Heart left ventricle (tissue), 13 donors: ENCODE data around the gene PCNT.

ENCODE experiments used
- POLR2A ChIP-seq, 2 donors: fragments of 450-650 bp; IDR thresholded peaks; one replicate each; pipeline ENCODE4 v1.6.1; 2017; ENCODE audit warnings: antibody characterized with exemption in 2 of 2, mild to moderate bottlenecking in 2 of 2, moderate library complexity in 2 of 2
- TF ChIP-seq, protein P1 (sequence below), 12 donors: fragments of 200-600 bp; sonication (generic) in 4 of 12; IDR thresholded peaks; one replicate each; pipeline versions ENCODE4 v1.5.0 to v1.8.0; 2018 to 2022; ENCODE audit warnings: antibody characterized with exemption in 12 of 12, mild to moderate bottlenecking in 5 of 12
- donor health status: ischemic (EF 13 %, LVEDD 7.1; RV severe dilation, severe dysfunction).
- donor health status: DM: no; HTN: yes; CAD: no.
- donor health status: DM: no; HTN: no; CAD: no.
- donor health status: ischemic (EF 25% LVEDD 6.9; RV normal size, moderate dysfunction).
- donor health status: ischemic (EF 25% LVEDD 5.7; RV mildly dilated, moderate dysfunction).
- donor health status: ischemic (EF 35%, LVEDD 5.7; RV mildly dilated, moderate dysfunction).
- donor health status: nonischemic (EF 11% LVEDD 7.7; RV severe dilation, severe dysfunction).
- donor health status: DM: yes; HTN: yes; CAD: no.
- donor health status: PGD.
- donor health status: ischemic (EF 29% LVEDD 5.4; RV normal size, mild dysfunction).
- donor health status: nonischemic (EF 23%, LVEDD 6.1; RV moderate dilation, normal function).

DNA sequence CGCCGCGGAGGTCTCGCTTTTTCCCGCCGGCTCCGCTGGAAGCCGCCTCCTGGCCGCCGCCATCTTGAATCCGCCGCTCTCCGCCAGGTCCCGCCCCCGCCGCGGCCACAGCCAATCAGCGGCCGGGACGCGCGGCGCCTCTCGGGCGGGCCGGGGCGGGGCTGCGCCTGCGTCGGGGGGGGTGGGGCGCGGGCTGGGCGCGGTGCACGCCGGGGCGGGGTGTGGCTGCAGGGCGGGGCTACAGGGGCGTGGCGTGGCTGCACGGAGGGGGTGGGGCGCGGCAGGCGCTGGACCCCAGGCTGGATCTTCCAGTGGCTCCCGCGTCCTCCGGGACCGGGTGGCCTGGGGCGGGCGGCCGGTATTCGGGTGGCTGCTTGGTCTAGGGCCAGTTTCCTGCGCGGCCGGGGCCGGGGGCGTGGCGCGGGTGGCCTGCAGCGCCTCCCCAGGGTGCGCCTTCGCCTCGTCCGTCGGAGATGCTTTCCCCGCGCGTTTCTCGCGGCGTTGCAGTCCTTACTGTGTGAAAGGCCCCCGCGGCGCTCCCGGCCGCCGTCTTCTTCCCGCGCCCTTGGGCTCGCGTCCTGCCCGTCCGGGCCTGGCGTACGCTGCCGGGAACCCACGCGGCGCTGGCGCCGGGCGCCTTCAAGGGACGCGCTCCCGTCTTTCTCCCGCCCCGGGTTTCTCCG, 575 bp downstream of the PCNT start:
- TF ChIP-seq, protein P1, sequence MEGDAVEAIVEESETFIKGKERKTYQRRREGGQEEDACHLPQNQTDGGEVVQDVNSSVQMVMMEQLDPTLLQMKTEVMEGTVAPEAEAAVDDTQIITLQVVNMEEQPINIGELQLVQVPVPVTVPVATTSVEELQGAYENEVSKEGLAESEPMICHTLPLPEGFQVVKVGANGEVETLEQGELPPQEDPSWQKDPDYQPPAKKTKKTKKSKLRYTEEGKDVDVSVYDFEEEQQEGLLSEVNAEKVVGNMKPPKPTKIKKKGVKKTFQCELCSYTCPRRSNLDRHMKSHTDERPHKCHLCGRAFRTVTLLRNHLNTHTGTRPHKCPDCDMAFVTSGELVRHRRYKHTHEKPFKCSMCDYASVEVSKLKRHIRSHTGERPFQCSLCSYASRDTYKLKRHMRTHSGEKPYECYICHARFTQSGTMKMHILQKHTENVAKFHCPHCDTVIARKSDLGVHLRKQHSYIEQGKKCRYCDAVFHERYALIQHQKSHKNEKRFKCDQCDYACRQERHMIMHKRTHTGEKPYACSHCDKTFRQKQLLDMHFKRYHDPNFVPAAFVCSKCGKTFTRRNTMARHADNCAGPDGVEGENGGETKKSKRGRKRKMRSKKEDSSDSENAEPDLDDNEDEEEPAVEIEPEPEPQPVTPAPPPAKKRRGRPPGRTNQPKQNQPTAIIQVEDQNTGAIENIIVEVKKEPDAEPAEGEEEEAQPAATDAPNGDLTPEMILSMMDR (IDR thresholded peaks at IDR 0.05): peak in 6 of 12 donors; percentile 15 to 48 (median 36)
- TF ChIP-seq POLR2A (IDR thresholded peaks at IDR 0.05): peak in 1 of 2 donors; percentile 26
